Heart left ventricle (tissue), 13 donors: Measurements from ENCODE around the gene LTBP2.

Source experiments
- CTCF ChIP-seq, 12 donors: fragments of 200-600 bp; sonication (generic) in 4 of 12; IDR thresholded peaks; one replicate each; pipeline versions ENCODE4 v1.5.0 to v1.8.0; 2018 to 2022; ENCODE audit warnings: antibody characterized with exemption in 12 of 12, mild to moderate bottlenecking in 5 of 12
- POLR2A ChIP-seq, 2 donors: fragments of 450-650 bp; IDR thresholded peaks; one replicate each; pipeline ENCODE4 v1.6.1; 2017; ENCODE audit warnings: antibody characterized with exemption in 2 of 2, mild to moderate bottlenecking in 2 of 2, moderate library complexity in 2 of 2
- donor health status: ischemic (EF 13 %, LVEDD 7.1; RV severe dilation, severe dysfunction).
- donor health status: DM: no; HTN: yes; CAD: no.
- donor health status: DM: no; HTN: no; CAD: no.
- donor health status: ischemic (EF 25% LVEDD 6.9; RV normal size, moderate dysfunction).
- donor health status: ischemic (EF 25% LVEDD 5.7; RV mildly dilated, moderate dysfunction).
- donor health status: ischemic (EF 35%, LVEDD 5.7; RV mildly dilated, moderate dysfunction).
- donor health status: nonischemic (EF 11% LVEDD 7.7; RV severe dilation, severe dysfunction).
- donor health status: DM: yes; HTN: yes; CAD: no.
- donor health status: PGD.
- donor health status: ischemic (EF 29% LVEDD 5.4; RV normal size, mild dysfunction).
- donor health status: nonischemic (EF 23%, LVEDD 6.1; RV moderate dilation, normal function).

GRCh38 chr14:74574706-74575105 lies 37.3 kb downstream of the LTBP2 start:
- TF ChIP-seq CTCF (IDR thresholded peaks at IDR 0.05) (no peak), POLR2A (IDR thresholded peaks at IDR 0.05) (no peak)
